Upper lobe of right lung (tissue), 1 donor: Measurements from ENCODE around the gene SLC19A2. TPM values are rescaled to one million over a fixed set of nuclear protein-coding genes. Genes with fewer than 3 reads are reported as not detected.

Experiments
- ATAC-seq: fragments of 200-7000 bp; cut with Tn5 transposase; one replicate; pipeline ENCODE4 v1.9.1; 2020; ENCODE audit warnings: mild to moderate bottlenecking, moderate library complexity
- DNase-seq: peaks from one replicate; pipeline ENCODE4 v3.0.0-alpha.2; 2020
- H3K27ac ChIP-seq: fragments of 200-600 bp; one replicate; pipeline ENCODE4 v1.8.0; 2022
- H3K27me3 ChIP-seq: fragments of 200-600 bp; one replicate; pipeline ENCODE4 v1.8.0; 2022; ENCODE audit warnings: mild to moderate bottlenecking
- H3K36me3 ChIP-seq: fragments of 200-600 bp; one replicate; pipeline ENCODE4 v1.8.0; 2022
- H3K4me1 ChIP-seq: fragments of 200-600 bp; one replicate; pipeline ENCODE4 v1.8.0; 2022
- H3K4me3 ChIP-seq: fragments of 200-600 bp; one replicate; pipeline ENCODE4 v1.8.0; 2022; ENCODE audit warnings: mild to moderate bottlenecking
- H3K9me3 ChIP-seq: fragments of 200-600 bp; one replicate; pipeline ENCODE4 v1.8.0; 2022
- intact Hi-C: fragments of 100-400 bp; cut with DNase I; formaldehyde crosslinking; loops from one replicate; pipeline ENCODE4 v1.11.0; 2022
- total RNA-seq: library from RNA; stranded (reverse); fragmentation: NEBNext Ultra II Directional; extraction: Animal tissue kit (Norgen Biotek cat#: 25700); gene quantifications from one replicate; pipeline ENCODE4 v1.2.1, GENCODE V29; 2021
- TF ChIP-seq, protein P1 (sequence below): fragments of 200-600 bp; IDR thresholded peaks from one replicate; pipeline ENCODE4 v1.8.0; 2022; ENCODE audit warnings: antibody characterized with exemption
- donor health status: DM: no; HTN: yes; CAD: no; lungs with severe emphysema.

The SLC19A2 gene
- total RNA-seq, 1 donor from 2014 or later = 12.8 TPM

DNA sequence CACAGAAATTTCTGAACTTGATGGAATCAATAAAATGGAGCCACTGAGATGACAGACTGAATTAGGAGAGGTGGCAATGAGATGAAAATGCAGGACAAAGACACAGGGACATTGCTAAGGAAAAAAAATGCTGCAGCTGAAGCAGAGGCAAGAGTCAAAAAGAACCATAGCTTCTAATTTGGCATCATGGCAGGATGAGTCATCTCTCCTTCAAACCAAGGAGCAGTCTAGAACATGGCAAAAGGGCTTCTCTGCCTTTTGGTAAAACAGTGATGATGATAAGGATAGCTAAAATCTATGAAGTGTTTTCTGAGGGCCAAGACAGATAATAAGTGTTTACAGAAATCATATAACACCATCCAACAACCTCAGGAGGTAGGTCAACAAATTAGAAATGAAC, 16.8 kb downstream of the SLC19A2 start:
- Histone ChIP-seq H3K9me3 (no peaks in the 10 kb centered on the region), H3K4me1 (no peaks in the 10 kb centered on the region), H3K27ac (no peak overlapping the region), H3K36me3 (peaks cover 6% of the 10 kb centered on the region), H3K27me3 (no peaks in the 10 kb centered on the region), H3K4me3 (no peak overlapping the region)
- TF ChIP-seq, protein P1, sequence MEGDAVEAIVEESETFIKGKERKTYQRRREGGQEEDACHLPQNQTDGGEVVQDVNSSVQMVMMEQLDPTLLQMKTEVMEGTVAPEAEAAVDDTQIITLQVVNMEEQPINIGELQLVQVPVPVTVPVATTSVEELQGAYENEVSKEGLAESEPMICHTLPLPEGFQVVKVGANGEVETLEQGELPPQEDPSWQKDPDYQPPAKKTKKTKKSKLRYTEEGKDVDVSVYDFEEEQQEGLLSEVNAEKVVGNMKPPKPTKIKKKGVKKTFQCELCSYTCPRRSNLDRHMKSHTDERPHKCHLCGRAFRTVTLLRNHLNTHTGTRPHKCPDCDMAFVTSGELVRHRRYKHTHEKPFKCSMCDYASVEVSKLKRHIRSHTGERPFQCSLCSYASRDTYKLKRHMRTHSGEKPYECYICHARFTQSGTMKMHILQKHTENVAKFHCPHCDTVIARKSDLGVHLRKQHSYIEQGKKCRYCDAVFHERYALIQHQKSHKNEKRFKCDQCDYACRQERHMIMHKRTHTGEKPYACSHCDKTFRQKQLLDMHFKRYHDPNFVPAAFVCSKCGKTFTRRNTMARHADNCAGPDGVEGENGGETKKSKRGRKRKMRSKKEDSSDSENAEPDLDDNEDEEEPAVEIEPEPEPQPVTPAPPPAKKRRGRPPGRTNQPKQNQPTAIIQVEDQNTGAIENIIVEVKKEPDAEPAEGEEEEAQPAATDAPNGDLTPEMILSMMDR = no peak
- no peak for DNase-seq
- ATAC-seq = no peak
- intact Hi-C loops = loop anchor here (10.0 kb wide), 1 partner anchor 76 kb away; no protein-coding TSS in a partner anchor

GRCh38 chr1:169466259-169467230, 19.2 kb downstream of the SLC19A2 start:
- H3K9me3 ChIP-seq = no peaks in the 10 kb centered on the region
- ATAC-seq (peak; percentile 58), DNase-seq (no peak)
- H3K4me1 ChIP-seq = no peaks in the 10 kb centered on the region
- no peak overlapping the region for H3K27ac ChIP-seq
- no peak overlapping the region for H3K4me3 ChIP-seq
- TF ChIP-seq, protein P1 = peak; percentile 46
- H3K27me3 ChIP-seq = no peaks in the 10 kb centered on the region
- intact Hi-C loops = loop anchor here (10.0 kb wide), 1 partner anchor 78 kb away; no protein-coding TSS in a partner anchor
- peaks cover 6% of the 10 kb centered on the region for H3K36me3 ChIP-seq

DNA sequence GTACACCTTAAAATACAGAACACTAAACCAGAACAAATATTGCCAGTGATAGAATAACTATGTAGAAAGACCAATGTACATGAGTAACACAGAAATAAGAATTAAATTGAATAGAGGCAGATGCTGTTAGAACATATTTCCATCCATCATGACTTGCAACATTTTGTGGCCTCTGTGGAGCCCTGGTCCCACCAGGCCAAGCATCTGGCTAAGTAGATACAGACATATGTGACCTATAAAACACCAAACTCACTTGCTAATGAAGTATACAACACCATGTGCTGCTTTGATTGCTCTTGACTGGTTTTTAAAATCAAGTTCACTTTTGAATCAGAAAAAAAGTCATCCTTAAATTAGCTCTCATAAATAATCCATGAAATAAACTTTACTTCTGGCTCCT, 20.5 kb downstream of the SLC19A2 start:
- TF ChIP-seq, protein P1 = no peak
- Histone ChIP-seq H3K27ac (no peak overlapping the region), H3K27me3 (no peaks in the 10 kb centered on the region), H3K4me1 (no peaks in the 10 kb centered on the region), H3K4me3 (no peak overlapping the region), H3K9me3 (no peaks in the 10 kb centered on the region), H3K36me3 (peaks cover 6% of the 10 kb centered on the region)
- ATAC-seq (no peak), DNase-seq (no peak)
- intact Hi-C loops = loop anchor here (10.0 kb wide), 1 partner anchor 80 kb away; no protein-coding TSS in a partner anchor

- H3K4me3 ChIP-seq = no peak overlapping the region
- TF ChIP-seq, protein P1 = no peak
- peaks cover 6% of the 10 kb centered on the region for H3K36me3 ChIP-seq
- H3K4me1 ChIP-seq = no peaks in the 10 kb centered on the region
- H3K27me3 ChIP-seq = no peaks in the 10 kb centered on the region
- DNase-seq (no peak), ATAC-seq (no peak)
- no peak overlapping the region for H3K27ac ChIP-seq
- H3K9me3 ChIP-seq = no peaks in the 10 kb centered on the region
- intact Hi-C loops = loop anchor here (10.0 kb wide), 1 partner anchor 82 kb away; no protein-coding TSS in a partner anchor
Measured at GRCh38 chr1:169462385-169462784, 23.4 kb downstream of the SLC19A2 start.

- Histone ChIP-seq H3K36me3 (no peaks in the 10 kb centered on the region), H3K9me3 (peaks cover 5% of the 10 kb centered on the region), H3K27ac (no peak overlapping the region), H3K27me3 (no peaks in the 10 kb centered on the region), H3K4me3 (no peak overlapping the region), H3K4me1 (no peaks in the 10 kb centered on the region)
- ATAC-seq (no peak), DNase-seq (no peak)
- TF ChIP-seq, protein P1 = no peak
- intact Hi-C loops = loop anchor here (10.0 kb wide), 1 partner anchor 83 kb away; no protein-coding TSS in a partner anchor
Measured at GRCh38 chr1:169461390-169462000, 24.2 kb downstream of the SLC19A2 start.
